PC-9 (cell line): ENCODE data around the gene CELF2. TPM values are rescaled to one million over a fixed set of nuclear protein-coding genes. Genes with fewer than 3 reads are reported as not detected.

ENCODE experiments used
- BruUV-seq: library from RNA; stranded (reverse); fragments of 400-500 nt; replicated peaks from 2 replicates; lab custom pipeline; 2021; lab: Mats Ljungman, UMichigan
- CTCF ChIA-PET: fragments of 300-600 bp; sonication (Branson Sonifier 250); formaldehyde crosslinking; loops from one replicate; lab custom pipeline; 2022; ENCODE audit warnings: antibody characterized with exemption; lab: Charles Lee
- POLR2A ChIA-PET: fragments of 300-600 bp; sonication (Branson Sonifier 250); formaldehyde crosslinking; loops from one replicate; lab custom pipeline; 2022; ENCODE audit warnings: antibody characterized with exemption; ENCODE audit not compliant: unreplicated experiment; lab: Charles Lee
- DNase-seq, 2 experiments: peaks; one replicate each; pipeline versions ENCODE4 v3.0.0 to v3.0.0-alpha.2; 2015 to 2022; ENCODE audit warnings: mixed read lengths in 1 of 2
- H2AFZ ChIP-seq: fragments of 200-600 bp; sonication (generic); 2 replicates; pipeline ENCODE4 v1.8.1; 2017; ENCODE audit warnings: antibody characterized with exemption
- H3F3A ChIP-seq: fragments of 200-600 bp; sonication (generic); 2 replicates; pipeline ENCODE4 v1.8.1; 2017; ENCODE audit warnings: antibody characterized with exemption, mild to moderate bottlenecking, low read depth; ENCODE audit not compliant: insufficient read depth
- H3K27ac ChIP-seq: fragments of 200-600 bp; sonication (generic); 2 replicates; pipeline ENCODE4 v1.6.1; 2016; ENCODE audit warnings: mixed run types
- H3K27me3 ChIP-seq: fragments of 200-600 bp; sonication (generic); 2 replicates; pipeline ENCODE4 v1.6.1; 2016; ENCODE audit warnings: low read depth, mixed run types; ENCODE audit not compliant: insufficient read depth
- H3K36me3 ChIP-seq: fragments of 200-600 bp; sonication (generic); 2 replicates; pipeline ENCODE4 v1.6.1; 2016; ENCODE audit warnings: low read depth, mixed run types
- H3K4me1 ChIP-seq: fragments of 200-600 bp; sonication (generic); replicated peaks from 2 replicates; pipeline ENCODE4 v1.6.1; 2016; ENCODE audit warnings: mixed run types; ENCODE audit not compliant: insufficient read depth
- H3K4me2 ChIP-seq: fragments of 200-600 bp; sonication (generic); 2 replicates; pipeline ENCODE4 v1.6.1; 2017; ENCODE audit warnings: mixed run types
- H3K4me3 ChIP-seq: fragments of 200-600 bp; sonication (generic); 2 replicates; pipeline ENCODE4 v1.6.1; 2016; ENCODE audit warnings: mixed run types
- H3K79me2 ChIP-seq: fragments of 200-600 bp; sonication (generic); 2 replicates; pipeline ENCODE4 v1.6.1; 2017; ENCODE audit warnings: low read depth, mixed run types
- H3K9me2 ChIP-seq: fragments of 200-600 bp; sonication (generic); 2 replicates; pipeline ENCODE4 v1.8.1; 2017; ENCODE audit warnings: mild to moderate bottlenecking; ENCODE audit not compliant: insufficient read depth
- H3K9me3 ChIP-seq: fragments of 200-600 bp; sonication (generic); 2 replicates; pipeline ENCODE4 v1.8.1; 2016; ENCODE audit warnings: low read depth; ENCODE audit not compliant: insufficient read depth
- H4K20me1 ChIP-seq: fragments of 200-600 bp; sonication (generic); 2 replicates; pipeline ENCODE4 v1.8.1; 2017; ENCODE audit not compliant: insufficient read depth
- CTCF ChIP-seq: fragments of 200-600 bp; sonication (generic); conservative IDR thresholded peaks from 2 replicates; pipeline ENCODE4 v1.6.1; 2017; ENCODE audit warnings: mixed run types, antibody characterized with exemption, mild to moderate bottlenecking, moderate library complexity
- EZH2 ChIP-seq: fragments of 200-600 bp; sonication (generic); IDR thresholded peaks from 2 replicates; pipeline ENCODE4 v1.8.0; 2017; ENCODE audit warnings: antibody characterized with exemption, low read depth
- intact Hi-C: fragments of 100-400 bp; cut with micrococcal nuclease; formaldehyde crosslinking; loops from one replicate; pipeline ENCODE4 v1.10.0; 2022; ENCODE audit not compliant: unreplicated experiment
- total RNA-seq: library from RNA; stranded (reverse); gene quantifications from 2 replicates; pipeline ENCODE4 v1.2.3, GENCODE V29; 2021

The CELF2 gene
- total RNA-seq, 1 experiment from 2014 or later = not detected

- H3K36me3 ChIP-seq = no peaks in the 10 kb centered on the region
- no peaks in the 10 kb centered on the region for H3K79me2 ChIP-seq
- intact Hi-C loops = no loop called here
- H2AFZ ChIP-seq = no peak overlapping the region
- CTCF ChIA-PET = no interaction called here
- BruUV-seq = no TSS peak
- no peak overlapping the region for H3K4me3 ChIP-seq
- TF ChIP-seq CTCF = no peak
- no peak for TF ChIP-seq EZH2
- no peak overlapping the region for H3K4me2 ChIP-seq
- POLR2A ChIA-PET = no interaction called here
- no peaks in the 10 kb centered on the region for H3F3A ChIP-seq
- no peak overlapping the region for H3K27ac ChIP-seq
- no peak for DNase-seq
- no peaks in the 10 kb centered on the region for H3K4me1 ChIP-seq
- no peaks in the 10 kb centered on the region for H4K20me1 ChIP-seq
- H3K9me3 ChIP-seq = no peaks in the 10 kb centered on the region
- peaks cover 49% of the 10 kb centered on the region for H3K27me3 ChIP-seq
- no peaks in the 10 kb centered on the region for H3K9me2 ChIP-seq
These were observed 120.8 kb downstream of the CELF2 start for GRCh38 chr10:11138314-11139033.

- Histone ChIP-seq H3F3A (no peaks in the 10 kb centered on the region), H3K79me2 (no peaks in the 10 kb centered on the region), H2AFZ (no peak overlapping the region), H3K27ac (no peak overlapping the region), H3K27me3 (peaks cover 34% of the 10 kb centered on the region), H3K4me2 (no peak overlapping the region), H4K20me1 (no peaks in the 10 kb centered on the region), H3K4me1 (no peaks in the 10 kb centered on the region), H3K4me3 (no peak overlapping the region), H3K9me2 (no peaks in the 10 kb centered on the region), H3K9me3 (no peaks in the 10 kb centered on the region), H3K36me3 (no peaks in the 10 kb centered on the region)
- TF ChIP-seq EZH2 = no peak
- TF ChIP-seq CTCF = no peak
- ChIA-PET CTCF (no interaction called here), POLR2A (no interaction called here)
- DNase-seq = no peak
- intact Hi-C loops = no loop called here
- BruUV-seq = no TSS peak
These were observed 123.3 kb downstream of the CELF2 start for GRCh38 chr10:11140963-11141362.

GRCh38 chr10:11141571-11142091 is 124.0 kb downstream of the CELF2 start:
- no peak for TF ChIP-seq CTCF
- TF ChIP-seq EZH2 = no peak
- no peaks in the 10 kb centered on the region for H3F3A ChIP-seq
- CTCF ChIA-PET = no interaction called here

More at GRCh38 chr10:11141571-11142091, 124.0 kb downstream of the CELF2 start:
- H4K20me1 ChIP-seq = no peaks in the 10 kb centered on the region
- no peak overlapping the region for H3K4me2 ChIP-seq
- H3K4me1 ChIP-seq = no peaks in the 10 kb centered on the region
- no peaks in the 10 kb centered on the region for H3K79me2 ChIP-seq
- DNase-seq = no peak
- POLR2A ChIA-PET = no interaction called here
- H2AFZ ChIP-seq = no peak overlapping the region
- H3K27ac ChIP-seq = no peak overlapping the region
- intact Hi-C loops = no loop called here
- no peak overlapping the region for H3K4me3 ChIP-seq
- no TSS peak for BruUV-seq
- peaks cover 31% of the 10 kb centered on the region; the same call in 1 of the 2 replicates for H3K27me3 ChIP-seq
- no peaks in the 10 kb centered on the region for H3K36me3 ChIP-seq
- H3K9me2 ChIP-seq = no peaks in the 10 kb centered on the region
- no peaks in the 10 kb centered on the region for H3K9me3 ChIP-seq
